HG03196 (cell line): ENCODE measurements around the gene SHC1.

Experiments used
- ATAC-seq: cut with Tn5 transposase; IDR thresholded peaks from one replicate; pipeline ENCODE4 v1.9.1; 2021; ENCODE audit not compliant: unreplicated experiment

SHC1 gene

DNA sequence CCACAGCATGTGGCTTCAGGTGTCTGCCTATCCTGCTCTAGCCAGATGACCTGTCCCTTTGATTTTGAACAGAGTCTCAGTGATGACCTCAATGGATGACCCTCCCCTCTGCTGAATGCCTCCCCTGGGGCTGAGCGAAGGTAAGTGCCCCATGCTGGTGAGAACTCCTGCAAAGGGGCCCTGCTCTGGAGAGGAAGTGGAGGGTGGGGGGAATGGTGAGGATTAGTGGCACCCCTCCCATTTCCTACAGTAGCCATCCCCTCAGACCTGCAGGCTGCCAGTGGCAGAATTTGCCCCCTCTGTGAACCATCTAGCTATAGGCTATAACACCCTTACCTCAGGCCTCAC lies 30.4 kb downstream of the SHC1 start:
- ATAC-seq = no peak

DNA sequence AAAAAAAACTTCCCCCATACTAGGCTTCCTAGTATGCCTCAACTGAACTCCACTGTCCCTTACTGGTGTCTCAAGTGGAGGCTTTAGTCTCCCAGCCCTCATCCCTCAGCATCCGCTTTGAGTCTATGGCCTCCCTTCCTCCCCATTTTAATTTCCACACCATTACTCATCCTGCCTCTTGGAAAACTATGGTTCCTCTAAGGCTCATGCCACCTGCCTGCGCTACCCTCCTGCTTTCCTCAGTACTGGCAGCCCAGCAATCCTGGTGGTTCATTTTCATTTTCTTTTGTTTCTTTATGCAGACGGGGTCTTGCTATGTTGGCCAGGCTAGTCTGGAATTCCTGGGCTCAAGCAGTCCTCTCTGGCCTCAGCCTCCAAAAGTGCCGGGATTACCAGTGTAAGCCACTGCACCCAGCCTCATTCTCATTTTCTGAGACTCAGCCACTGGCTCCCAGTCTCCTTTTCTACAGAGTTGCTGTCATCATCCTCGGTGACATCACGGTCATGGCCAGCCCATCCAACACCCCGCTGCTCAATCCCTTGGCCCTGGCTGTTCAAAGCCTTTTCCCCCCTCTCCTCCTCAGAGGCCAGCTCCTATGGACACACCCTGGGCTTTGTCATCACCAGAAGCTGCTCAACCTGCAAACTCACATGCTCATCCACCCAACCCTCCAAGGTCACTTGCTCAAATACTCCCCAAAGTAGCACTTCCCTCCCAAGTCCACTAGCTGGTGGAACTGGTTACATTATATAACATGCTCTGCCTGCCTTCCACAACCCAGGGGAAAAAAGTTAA lies 31.7 kb downstream of the SHC1 start:
- no peak for ATAC-seq

DNA sequence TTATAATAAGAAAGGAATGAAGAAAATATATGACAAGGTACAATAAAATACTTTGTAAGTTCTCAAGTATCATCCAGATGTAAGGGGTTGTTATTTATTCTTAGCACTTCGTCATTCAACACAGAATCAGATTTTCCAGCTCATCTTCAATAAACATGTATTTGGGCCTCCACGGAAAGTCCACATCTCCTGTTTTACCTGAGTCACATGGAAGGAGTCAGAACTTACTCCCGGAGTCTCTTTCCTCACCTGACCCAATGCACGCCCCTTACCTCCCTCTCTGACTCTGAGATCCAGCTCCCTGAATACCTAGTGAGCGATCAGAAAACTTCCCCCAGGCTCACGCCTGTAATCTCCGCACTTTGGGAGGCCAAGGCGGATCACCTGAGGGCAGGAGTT lies 32.6 kb downstream of the SHC1 start:
- no peak for ATAC-seq

DNA sequence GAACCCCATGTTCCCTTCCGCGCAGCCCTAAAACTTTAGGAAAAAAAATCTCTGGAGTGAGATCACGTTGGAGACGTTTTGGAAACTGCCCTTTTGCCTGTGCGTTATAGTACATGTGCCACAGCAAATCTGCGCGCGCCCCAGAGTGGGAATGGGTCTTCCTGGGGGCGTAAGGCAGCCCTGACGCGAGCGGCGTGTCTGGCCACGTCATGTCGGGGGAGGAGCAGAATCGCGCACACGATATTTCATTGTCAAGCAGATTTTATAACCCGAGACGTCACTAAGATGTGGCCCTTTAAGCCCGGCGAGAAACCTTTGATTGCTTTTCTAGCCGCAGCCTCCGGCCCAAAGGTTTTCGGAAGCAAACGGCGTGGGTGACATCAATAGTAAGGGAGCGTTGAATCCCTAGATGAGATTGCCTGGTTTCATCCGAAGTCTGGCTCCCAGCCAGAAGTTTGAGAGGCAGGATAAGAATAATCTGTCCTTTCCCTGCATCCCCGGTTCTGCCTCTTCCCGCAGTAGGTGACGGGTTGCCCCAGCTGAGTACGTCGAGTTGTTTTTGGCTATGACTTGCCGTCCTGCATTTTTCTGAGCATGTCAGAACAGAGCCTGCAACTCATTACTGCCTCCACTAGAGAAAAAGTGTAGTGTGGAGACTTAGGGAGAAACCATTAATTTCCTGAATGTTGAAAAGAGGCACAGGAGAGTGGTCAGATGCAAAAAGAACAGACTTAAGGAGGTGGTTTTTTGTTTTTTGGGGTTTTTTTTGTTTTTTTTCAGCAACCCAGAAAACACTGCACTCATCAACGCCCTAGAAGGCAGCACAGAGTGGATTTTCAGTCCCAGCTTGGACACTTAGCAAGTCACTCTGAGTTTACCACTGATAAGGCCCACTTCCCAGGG lies 33.2 kb downstream of the SHC1 start:
- peak; percentile 55 for ATAC-seq

DNA sequence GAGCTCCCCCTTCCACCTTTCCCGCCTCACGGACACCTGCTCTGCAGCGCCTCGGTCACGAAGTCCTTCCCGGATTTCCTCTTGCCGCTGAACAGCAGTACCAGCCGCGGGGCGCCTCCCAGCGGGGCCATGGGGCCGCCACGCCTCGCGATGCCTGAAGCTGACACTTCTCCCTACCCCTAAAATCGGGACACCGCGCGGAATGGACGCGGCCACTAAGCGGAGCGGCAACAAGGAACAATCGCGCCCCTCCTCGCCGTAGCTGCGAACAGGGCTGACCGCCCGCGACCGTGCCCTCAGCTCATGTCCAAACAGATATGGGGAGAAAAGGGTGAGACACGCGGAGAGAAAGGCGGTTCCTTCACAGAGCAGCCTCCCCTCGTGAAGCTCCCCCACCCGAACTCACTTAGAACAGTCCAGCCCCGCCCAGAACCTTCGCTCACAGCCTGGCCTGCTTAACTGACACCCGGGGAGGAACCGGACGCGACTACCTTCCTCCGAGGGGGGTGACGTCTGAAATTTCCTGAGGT lies 33.9 kb downstream of the SHC1 start, which contains the start of gene PMVK:
Gene PMVK, minus strand, starts transcription at position 165 of the 530 bp plus-strand sequence. Its CDS starts 34 bp downstream, at position 131.
- ATAC-seq = peak; percentile 74

DNA sequence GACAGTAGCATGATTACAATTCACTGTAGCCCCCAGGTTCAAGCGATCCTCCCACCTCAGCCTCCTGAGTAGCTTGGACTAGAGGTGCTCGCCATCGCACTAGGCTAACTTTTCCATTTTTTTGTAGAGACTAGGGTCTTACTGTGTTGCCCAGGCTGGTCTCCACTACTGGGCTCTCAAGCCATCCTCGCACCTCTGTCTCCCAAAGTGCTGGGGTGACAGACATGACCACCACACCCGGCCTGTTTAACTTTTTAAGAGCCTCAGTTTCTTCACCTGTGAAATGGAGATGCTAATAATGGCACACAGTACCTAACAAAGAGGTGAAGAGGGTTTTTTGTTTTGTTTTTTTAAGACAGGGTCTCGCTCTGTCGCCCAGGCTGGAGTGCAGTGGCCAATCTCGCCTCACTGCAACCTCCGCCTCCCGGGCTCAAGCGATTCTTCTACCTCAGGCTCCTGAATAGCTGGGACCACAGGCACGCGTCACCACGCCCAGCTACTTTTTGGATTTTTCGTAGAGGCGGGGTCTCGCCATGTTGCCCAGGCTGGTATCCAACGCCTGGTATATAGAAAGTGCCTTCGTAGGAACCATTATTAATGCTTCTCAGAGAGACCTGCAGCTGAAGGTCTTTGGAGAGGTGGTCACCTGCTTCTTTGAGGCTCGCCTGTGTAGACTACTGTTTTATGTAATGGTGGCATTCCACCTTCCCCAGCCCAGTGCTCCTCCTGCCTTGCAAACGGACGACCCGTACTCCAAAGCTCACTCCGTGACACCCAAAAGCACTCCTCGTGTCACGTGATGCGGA lies 34.6 kb downstream of the SHC1 start:
- ATAC-seq = no peak

DNA sequence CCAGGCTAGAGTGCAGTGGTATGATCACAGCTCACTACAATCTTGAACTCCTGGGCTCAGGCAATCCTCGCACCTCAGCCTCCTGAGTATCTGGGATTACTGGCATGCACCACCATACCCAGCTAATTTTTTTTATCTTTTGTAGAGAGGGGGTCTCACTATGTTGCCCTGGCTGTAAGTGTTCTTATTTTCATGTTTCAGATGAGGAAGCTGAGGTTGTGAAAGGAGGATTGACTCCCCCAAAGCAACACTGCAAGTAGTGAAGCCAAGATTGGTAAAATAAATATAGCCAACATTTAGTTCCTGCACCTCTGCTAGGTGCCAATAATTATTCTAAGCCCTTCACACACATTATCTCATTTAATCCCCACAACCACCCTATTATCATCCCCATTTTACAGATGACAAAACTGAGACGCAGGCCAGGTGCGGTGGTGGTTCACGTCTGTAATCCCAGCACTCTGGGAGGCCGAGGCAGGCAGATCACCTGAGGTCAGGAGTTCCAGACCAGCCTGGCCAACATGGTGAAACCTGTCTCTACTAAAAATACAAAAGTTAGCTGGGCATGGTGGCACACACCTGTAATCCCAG lies 36.1 kb downstream of the SHC1 start:
- ATAC-seq = no peak

DNA sequence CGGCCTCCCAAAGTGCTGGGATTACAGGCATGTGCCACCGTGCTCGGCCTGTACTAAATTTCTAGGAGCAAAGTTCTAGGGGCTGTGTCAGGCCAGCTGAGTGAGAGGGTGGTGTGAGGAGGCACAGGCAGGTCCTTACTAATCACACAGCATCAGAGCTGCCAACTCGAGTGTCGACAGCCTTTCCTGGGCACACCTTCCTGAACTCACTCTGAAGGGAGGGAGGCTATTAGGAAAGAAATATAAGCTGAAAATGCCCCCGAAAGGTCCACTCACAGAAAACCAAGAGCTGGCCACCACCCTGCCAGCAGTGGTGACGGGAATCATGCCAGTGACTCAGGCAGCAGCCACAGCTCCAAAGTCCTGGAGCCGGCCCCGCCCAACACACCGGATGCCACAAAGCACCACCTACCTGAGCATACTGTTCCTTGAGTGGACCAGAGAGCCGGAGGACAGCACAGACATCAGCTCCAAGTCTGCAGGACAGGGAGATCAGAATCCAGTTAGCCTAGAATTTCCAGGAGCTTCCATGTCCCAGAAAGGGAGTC lies 38.5 kb downstream of the SHC1 start:
- ATAC-seq = no peak

DNA sequence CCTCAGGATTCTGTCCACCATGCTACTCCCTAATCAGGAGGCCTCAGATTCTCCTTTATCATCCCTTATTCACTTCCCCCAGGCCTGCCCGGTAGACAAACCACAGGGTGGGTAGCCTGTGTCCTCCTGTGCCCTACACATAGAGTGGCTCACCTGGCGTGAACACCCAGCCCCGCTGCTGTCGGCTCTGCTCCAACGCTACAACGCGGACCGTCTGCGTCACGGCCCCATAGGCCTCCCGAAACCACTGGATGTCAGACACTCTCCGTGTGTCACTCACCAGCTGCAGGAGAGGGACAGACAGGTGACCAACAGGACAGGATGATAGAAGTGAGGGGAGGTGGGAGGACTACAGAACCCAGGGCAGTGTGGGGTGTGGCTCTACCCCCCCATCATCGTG lies 44.3 kb downstream of the SHC1 start:
- no peak for ATAC-seq

DNA sequence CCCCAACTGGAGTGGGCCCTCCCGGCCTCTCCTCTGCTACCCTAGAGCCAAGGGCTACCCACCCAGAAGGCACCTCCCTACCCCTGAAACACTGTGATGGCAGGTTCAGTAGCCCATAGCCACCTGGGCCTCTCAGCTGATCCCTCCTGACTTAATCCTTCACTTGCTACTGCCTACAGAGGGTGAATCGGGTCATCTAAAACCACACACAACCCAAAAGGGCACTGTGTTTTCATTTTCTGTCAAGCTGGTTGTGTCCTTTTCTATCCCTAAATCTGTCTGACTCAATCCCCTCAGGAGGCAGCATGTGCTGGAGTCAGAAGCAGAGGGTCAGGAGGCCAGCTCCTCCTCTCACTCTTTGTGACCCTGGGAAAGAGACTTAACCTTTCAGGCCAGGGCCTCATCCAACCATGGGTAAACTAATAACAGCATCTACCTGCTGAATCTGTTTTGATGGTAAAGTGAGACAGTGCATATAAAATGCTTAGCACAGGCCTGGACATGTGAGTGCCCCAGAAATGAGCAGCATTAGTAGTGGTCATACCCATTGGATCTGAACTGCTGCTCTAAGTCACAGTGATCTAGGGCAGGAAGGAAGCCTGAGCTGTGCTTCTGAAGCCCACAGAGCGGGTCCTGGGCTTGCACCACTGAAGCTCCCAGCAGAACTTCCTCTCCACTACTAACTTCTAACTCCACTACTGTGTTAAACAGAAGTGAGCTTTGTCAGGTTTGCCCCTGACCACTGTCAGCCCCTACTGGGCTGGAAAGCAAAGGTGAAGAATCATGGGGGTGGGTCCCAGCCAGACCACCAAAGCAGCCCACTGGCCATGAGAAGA lies 45.0 kb downstream of the SHC1 start:
- no peak for ATAC-seq

DNA sequence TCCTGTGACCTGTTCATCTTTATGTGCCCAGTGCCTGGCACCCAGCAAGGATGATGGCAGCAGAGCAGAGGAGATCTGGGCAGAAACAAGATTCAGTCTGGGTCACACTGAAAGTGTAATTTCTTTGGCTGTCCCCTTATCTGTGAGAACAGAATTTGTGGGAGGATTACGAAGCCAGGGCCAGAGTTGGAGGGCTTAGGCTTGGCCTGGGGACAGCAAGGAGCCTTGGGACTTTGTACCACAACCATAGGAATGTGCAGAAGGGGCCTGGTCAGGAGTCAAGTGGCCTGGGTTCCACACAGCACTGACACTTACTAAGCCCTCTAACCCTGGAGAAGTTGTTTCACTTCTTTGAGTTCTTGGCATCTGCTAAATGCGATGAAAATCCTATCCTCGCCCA lies 46.9 kb downstream of the SHC1 start:
- ATAC-seq = no peak

DNA sequence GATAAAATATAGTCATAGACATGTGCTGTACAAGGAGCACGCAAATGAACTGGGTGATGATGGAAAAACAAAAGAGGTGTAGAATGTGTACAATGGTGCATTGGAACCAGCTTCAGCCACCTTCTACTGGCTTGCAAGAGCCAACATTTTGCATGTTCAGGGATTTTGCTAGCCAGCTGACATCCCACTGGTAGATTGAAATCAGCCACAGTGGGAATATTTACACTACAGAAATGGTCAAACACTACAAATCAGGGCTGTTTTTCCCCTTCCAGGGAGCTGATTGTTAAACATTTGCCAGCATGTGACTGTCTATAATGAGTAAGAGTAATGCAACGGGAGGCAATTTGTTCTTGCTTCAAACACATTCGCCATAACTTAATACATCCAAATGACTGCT lies 57.3 kb downstream of the SHC1 start:
- ATAC-seq = no peak

DNA sequence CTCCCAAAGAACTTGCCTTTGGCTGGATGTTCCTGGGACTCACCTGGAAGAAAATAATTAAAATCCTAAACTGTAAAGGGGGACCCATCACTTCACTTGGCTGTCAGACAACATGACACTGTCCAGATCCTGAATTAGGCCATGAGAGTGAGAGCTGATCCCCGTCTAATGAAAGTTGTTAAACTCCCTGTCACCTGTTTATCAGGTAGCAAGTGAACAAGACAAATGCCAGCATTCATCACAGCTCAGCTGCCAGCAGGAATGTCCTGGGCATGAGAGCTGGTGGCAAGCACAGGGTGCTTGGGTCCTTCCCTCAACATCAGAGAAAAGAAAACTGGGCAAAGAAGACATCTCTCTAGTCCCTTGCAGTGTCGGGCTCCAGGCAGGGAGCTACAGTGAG lies 57.8 kb downstream of the SHC1 start:
- ATAC-seq = no peak
